Testis (tissue), 3 donors: Measurements from ENCODE around the gene C19orf67. TPM values are rescaled to one million over a fixed set of nuclear protein-coding genes. Genes with fewer than 3 reads are reported as not detected.
"Not testable (repeated sequence)": the region's sequence is repeated elsewhere in the genome, so short reads cannot be mapped to it uniquely, and the experiment has no call there.

Source experiments
- DNase-seq: peaks from one replicate; pipeline ENCODE4 v3.0.0-alpha.2; 2019
- H3K27ac ChIP-seq, 2 donors: fragments of 200-600 bp; sonication (generic); one replicate each; pipeline ENCODE4 v1.5.1; 2019
- H3K27me3 ChIP-seq: fragments of 200-600 bp; sonication (generic); one replicate; pipeline ENCODE4 v1.5.1; 2019
- H3K36me3 ChIP-seq: fragments of 200-600 bp; sonication (generic); one replicate; pipeline ENCODE4 v1.5.1; 2017; ENCODE audit warnings: low read depth; ENCODE audit errors: missing control alignments
- H3K4me1 ChIP-seq: fragments of 200-600 bp; sonication (generic); one replicate; pipeline ENCODE4 v1.5.1; 2019
- H3K4me3 ChIP-seq, 2 donors: fragments of 200-600 bp; sonication (generic); one replicate each; pipeline ENCODE4 v1.5.1; 2017 to 2019
- H3K9me3 ChIP-seq: fragments of 200-600 bp; sonication (generic); one replicate; pipeline ENCODE4 v1.5.1; 2017
- CTCF ChIP-seq, 3 experiments: fragments of 450-650 bp in 2 of 3; fragments of 200-600 bp in 1 of 3; sonication (generic) in 1 of 3; IDR thresholded peaks; one replicate each; pipeline ENCODE4 v1.5.1; 2016 to 2019; ENCODE audit warnings: antibody characterized with exemption in 3 of 3, mild to moderate bottlenecking in 2 of 3, moderate library complexity in 1 of 3
- POLR2A ChIP-seq: fragments of 450-650 bp; IDR thresholded peaks from one replicate; pipeline ENCODE4 v1.6.1; 2017; ENCODE audit warnings: antibody characterized with exemption, mild to moderate bottlenecking, moderate library complexity
- WGBS, 2 donors: methylation state at CpG; one replicate each; pipeline ENCODE4 v1.1.5; 2018; 5-methylcytosine and 5-hydroxymethylcytosine counted together
- intact Hi-C: fragments of 100-400 bp; cut with DNase I; formaldehyde crosslinking; loops from one replicate; pipeline ENCODE4 v1.15.1; 2023; ENCODE audit warnings: low total_unique reads
- polyA plus RNA-seq: library from polyadenylated mRNA; stranded (reverse); fragments of 350-450 nt; fragmentation: Illumina TruSeq; extraction: RNeasy Lipid Tissue Mini Kit (QIAGEN cat#74804); gene quantifications from one replicate; pipeline ENCODE4 v1.2.3, GENCODE V29; 2014; ENCODE audit warnings: low read depth, low replicate concordance; ENCODE audit not compliant: insufficient read depth
- total RNA-seq, 2 donors: library from RNA; depleted of rRNA; stranded (reverse); fragments of >200 nt; gene quantifications; one replicate each; pipeline ENCODE4 v1.2.3, GENCODE V29; 2016

C19orf67 gene
- total and polyA plus RNA-seq, 3 donors from 2014 or later: 5.0 to 12.7 (median 12.6) TPM

- WGBS, 2 donors: 88 to 91% methylated on average over 6 of the region's 6 CpGs
- TF ChIP-seq POLR2A (no peak), CTCF (IDR thresholded peaks at IDR 0.05) (no peak)
- Histone ChIP-seq H3K27ac (no peak overlapping the region), H3K4me3 (no peak overlapping the region), H3K4me1 (no peaks in the 10 kb centered on the region), H3K36me3 (no peaks in the 10 kb centered on the region), H3K9me3 (no peaks in the 10 kb centered on the region), H3K27me3 (no peaks in the 10 kb centered on the region)
- intact Hi-C loops: no loop called here
- no peak for DNase-seq
These were observed 33.1 kb downstream of the C19orf67 start for GRCh38 chr19:14052470-14052869.

DNA sequence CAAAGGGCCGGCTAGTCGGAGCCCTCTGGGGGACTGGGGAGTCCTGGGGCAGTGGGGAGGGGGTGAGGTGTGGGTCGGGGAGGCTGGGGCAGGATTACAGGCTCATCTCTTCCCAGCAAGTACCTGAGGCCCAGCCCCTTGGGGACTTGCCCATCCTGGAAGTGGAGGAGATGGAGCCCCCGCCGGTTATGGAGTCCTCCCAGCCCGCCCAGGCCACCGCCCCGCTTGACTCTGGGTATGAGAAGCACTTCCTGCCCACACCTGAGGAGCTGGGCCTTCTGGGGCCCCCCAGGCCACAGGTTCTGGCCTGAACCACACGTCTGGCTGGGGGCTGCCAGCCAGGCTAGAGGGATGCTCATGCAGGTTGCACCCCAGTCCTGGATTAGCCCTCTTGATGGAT is 33.6 kb downstream of the C19orf67 start:
- TF ChIP-seq CTCF (IDR thresholded peaks at IDR 0.05) (no peak), POLR2A (no peak)
- Histone ChIP-seq H3K36me3 (no peaks in the 10 kb centered on the region), H3K4me1 (no peaks in the 10 kb centered on the region), H3K9me3 (no peaks in the 10 kb centered on the region), H3K27ac (no peak overlapping the region), H3K27me3 (no peaks in the 10 kb centered on the region), H3K4me3 (no peak overlapping the region)
- intact Hi-C loops: no loop called here
- DNase-seq: no peak
- 88 to 90% methylated on average over 6 to 9 of the region's 9 CpGs for WGBS, 2 donors

GRCh38 chr19:14050961-14051360 is 34.6 kb downstream of the C19orf67 start:
- DNase-seq, H3K9me3 ChIP-seq, H3K27me3 ChIP-seq, intact Hi-C loops, H3K36me3 ChIP-seq, H3K4me1 ChIP-seq, H3K27ac ChIP-seq, H3K4me3 ChIP-seq: not testable (repeated sequence)
- WGBS, 2 donors: 94% methylated on average over 11 of the region's 11 CpGs

- Histone ChIP-seq H3K4me1 (no peaks in the 10 kb centered on the region), H3K27me3 (no peaks in the 10 kb centered on the region), H3K27ac (no peak overlapping the region), H3K9me3 (no peaks in the 10 kb centered on the region), H3K36me3 (no peaks in the 10 kb centered on the region), H3K4me3 (no peak overlapping the region)
- WGBS, 2 donors: 96% methylated on average over 3 to 4 of the region's 4 CpGs
- TF ChIP-seq POLR2A: no peak
- TF ChIP-seq CTCF (IDR thresholded peaks at IDR 0.05): no peak
- intact Hi-C loops: no loop called here
- DNase-seq: no peak
These were observed 35.1 kb downstream of the C19orf67 start for GRCh38 chr19:14050512-14050911.

GRCh38 chr19:14048443-14049153 is 37.0 kb downstream of the C19orf67 start:
- DNase-seq: peak; percentile 73
- no peak overlapping the region for H3K27ac ChIP-seq
- no peak overlapping the region for H3K4me3 ChIP-seq
- H3K9me3 ChIP-seq: no peaks in the 10 kb centered on the region
- H3K4me1 ChIP-seq: no peaks in the 10 kb centered on the region
- H3K36me3 ChIP-seq: no peaks in the 10 kb centered on the region
- intact Hi-C loops: no loop called here
- 75 to 86% methylated on average over 8 of the region's 8 CpGs for WGBS, 2 donors
- TF ChIP-seq CTCF (IDR thresholded peaks at IDR 0.05): peak; percentile 36 to 80 (median 64)
- no peak for TF ChIP-seq POLR2A
- H3K27me3 ChIP-seq: no peaks in the 10 kb centered on the region

DNA sequence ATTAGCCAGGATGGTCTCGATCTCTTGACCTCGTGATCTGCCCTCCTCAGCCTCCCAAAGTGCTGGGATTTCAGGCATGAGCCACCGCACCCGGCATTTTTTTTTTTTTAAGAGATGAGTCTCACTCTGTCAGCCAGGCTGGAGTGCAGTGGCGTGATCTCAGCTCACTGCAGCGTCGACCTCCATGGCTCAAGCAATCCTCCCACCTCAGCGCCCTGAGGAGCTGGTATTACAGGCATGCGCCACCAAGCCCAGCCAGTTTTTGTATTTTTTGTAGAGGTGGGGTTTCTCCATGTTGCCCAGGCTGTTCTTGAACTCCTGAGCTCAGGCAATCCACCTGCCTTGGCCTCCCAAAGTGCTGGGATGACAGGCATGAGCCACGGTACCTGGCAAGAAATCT is 37.7 kb downstream of the C19orf67 start:
- intact Hi-C loops: not testable (repeated sequence)
- 95 to 98% methylated on average over 10 of the region's 10 CpGs for WGBS, 2 donors

More for the DNA sequence above, 37.7 kb downstream of the C19orf67 start:
- not testable (repeated sequence) for H3K27ac ChIP-seq, H3K4me3 ChIP-seq, H3K4me1 ChIP-seq, H3K27me3 ChIP-seq, DNase-seq, H3K36me3 ChIP-seq, H3K9me3 ChIP-seq
